ENCODE results near the gene RPS15.
A peak's percentile ranks its signal among the peaks of the same experiment; 100 is the strongest.

Gene RPS15

DNA sequence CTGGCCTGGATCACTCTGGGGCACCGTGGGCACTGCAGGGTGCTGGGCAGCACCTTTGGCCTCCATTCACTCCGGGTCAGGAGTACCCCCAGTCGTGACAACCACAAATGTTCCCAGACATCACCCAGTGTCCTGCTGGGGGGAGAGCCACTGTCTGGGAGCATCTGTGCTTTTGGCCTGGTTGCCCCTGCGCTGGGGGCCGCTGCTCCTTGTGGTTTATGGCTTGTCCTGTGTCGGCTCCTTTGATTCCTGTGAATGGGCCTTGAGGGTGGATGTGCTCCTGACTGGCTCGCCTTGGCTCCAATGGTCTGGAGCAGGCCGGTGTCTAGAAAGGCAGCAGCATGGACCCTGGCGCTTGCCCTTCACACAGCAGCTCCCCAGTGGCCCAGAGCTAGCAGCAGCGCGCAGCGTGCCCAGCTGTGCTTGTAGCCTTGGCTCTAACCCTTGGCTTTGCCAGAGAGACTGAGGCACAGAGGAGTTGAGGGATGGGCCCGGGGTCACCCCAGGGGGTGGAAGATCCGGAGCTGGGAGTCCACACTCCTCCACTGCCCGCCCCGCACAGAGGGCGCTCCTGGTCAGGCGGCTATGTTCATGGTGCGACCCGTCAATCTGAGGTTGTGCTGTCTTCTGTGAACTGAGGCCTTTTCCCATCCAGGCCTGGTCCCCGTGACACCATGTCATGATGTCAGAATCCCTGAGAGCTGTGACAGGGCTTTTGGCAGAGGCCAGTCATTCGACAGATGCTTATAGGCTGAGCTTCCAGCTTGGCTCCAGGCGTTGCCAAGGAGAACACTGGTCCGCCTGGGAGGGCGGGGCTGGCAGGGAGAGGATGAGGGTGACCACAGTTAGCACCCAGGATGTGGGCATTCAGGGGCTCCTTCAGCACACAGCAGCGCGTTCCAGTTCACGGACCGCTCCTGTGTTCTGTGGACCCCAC lies 26.7 kb upstream of the RPS15 start:
- Histone ChIP-seq H3K36me3 (ENCODE audit: control insufficient read depth, insufficient read depth, low read length) (peaks cover 9% of the 10 kb centered on the region), H3K4me3 (ENCODE audit: insufficient read depth, low read depth, low read length, poor library complexity, severe bottlenecking) (peak overlapping the region; percentile 20), H3K27me3 (replicated peaks; ENCODE audit: control insufficient read depth, insufficient read depth, low read length, poor library complexity, severe bottlenecking) (no peaks in the 10 kb centered on the region), H3K9me3 (ENCODE audit: control insufficient read depth, low read length) (no peaks in the 10 kb centered on the region), H3K27ac (ENCODE audit: insufficient read depth, low read length, poor library complexity, severe bottlenecking) (peak overlapping the region; percentile 41), H3K4me1 (ENCODE audit: control insufficient read depth, insufficient read depth, low read length, poor library complexity, severe bottlenecking) (peaks cover 62% of the 10 kb centered on the region)
- DNase-seq = peak in 2 of 3 donors; percentile 15 to 21

- Histone ChIP-seq H3K4me3 (ENCODE audit: insufficient read depth, low read depth, low read length, poor library complexity, severe bottlenecking) (no peak overlapping the region), H3K36me3 (ENCODE audit: control insufficient read depth, insufficient read depth, low read length) (peaks cover 15% of the 10 kb centered on the region)
Observed at GRCh38 chr19:1412323-1412923, 25.8 kb upstream of the RPS15 start.

GRCh38 chr19:1412995-1413800 lies 25.0 kb upstream of the RPS15 start:
- Histone ChIP-seq H3K4me1 (ENCODE audit: control insufficient read depth, insufficient read depth, low read length, poor library complexity, severe bottlenecking) (peaks cover 64% of the 10 kb centered on the region), H3K4me3 (ENCODE audit: insufficient read depth, low read depth, low read length, poor library complexity, severe bottlenecking) (no peak overlapping the region), H3K27ac (ENCODE audit: insufficient read depth, low read length, poor library complexity, severe bottlenecking) (no peak overlapping the region), H3K9me3 (ENCODE audit: control insufficient read depth, low read length) (no peaks in the 10 kb centered on the region), H3K36me3 (ENCODE audit: control insufficient read depth, insufficient read depth, low read length) (peaks cover 22% of the 10 kb centered on the region), H3K27me3 (replicated peaks; ENCODE audit: control insufficient read depth, insufficient read depth, low read length, poor library complexity, severe bottlenecking) (no peaks in the 10 kb centered on the region)
- no peak for DNase-seq

More at GRCh38 chr19:1412323-1412923, 25.8 kb upstream of the RPS15 start:
- no peak for DNase-seq
- Histone ChIP-seq H3K27ac (ENCODE audit: insufficient read depth, low read length, poor library complexity, severe bottlenecking) (peak overlapping the region; percentile 17), H3K9me3 (ENCODE audit: control insufficient read depth, low read length) (no peaks in the 10 kb centered on the region), H3K4me1 (ENCODE audit: control insufficient read depth, insufficient read depth, low read length, poor library complexity, severe bottlenecking) (peaks cover 64% of the 10 kb centered on the region), H3K27me3 (replicated peaks; ENCODE audit: control insufficient read depth, insufficient read depth, low read length, poor library complexity, severe bottlenecking) (no peaks in the 10 kb centered on the region)

DNA sequence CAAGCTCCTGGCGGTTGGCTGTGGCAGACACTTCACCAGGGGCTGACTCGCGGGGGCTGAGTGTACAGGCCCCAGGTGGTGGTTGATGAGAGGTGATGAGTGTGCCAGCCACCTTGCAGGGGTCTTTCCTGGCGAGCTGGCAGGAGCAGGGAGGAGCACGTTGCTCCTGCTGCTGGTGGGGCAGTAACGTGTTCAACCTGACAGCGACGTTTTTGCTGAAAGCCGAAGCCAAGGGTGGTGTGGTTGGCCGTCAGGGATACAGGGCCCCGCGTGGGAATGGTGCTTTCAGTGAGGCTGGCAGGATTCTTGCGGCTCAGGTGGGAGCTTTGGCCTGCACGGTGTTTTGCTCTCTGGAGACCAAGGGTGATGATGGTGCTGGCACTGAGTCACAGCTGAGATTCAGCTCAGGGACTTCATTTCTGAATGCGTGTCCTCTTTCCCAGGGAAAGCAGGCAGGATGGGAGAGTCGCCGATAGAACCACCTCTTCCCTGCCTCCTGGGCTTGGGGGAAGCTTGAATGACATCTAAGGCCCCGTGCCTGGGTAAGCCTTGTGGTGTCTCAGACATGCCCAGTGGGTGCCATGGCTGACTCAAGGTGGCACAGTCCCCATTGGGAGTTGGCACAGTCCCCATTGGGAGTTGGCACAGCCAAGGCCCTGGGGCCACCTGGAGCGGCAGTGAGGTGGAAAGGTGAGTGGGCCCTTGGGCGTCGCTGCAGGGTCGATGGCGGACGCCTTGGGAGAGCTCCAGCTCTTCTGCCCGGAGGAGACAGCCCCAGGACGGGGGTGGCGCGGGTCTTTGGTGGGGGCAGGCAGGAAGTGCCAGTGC lies 22.0 kb upstream of the RPS15 start:
- Histone ChIP-seq H3K9me3 (ENCODE audit: control insufficient read depth, low read length) (no peaks in the 10 kb centered on the region), H3K4me3 (ENCODE audit: insufficient read depth, low read depth, low read length, poor library complexity, severe bottlenecking) (no peak overlapping the region), H3K27me3 (replicated peaks; ENCODE audit: control insufficient read depth, insufficient read depth, low read length, poor library complexity, severe bottlenecking) (no peaks in the 10 kb centered on the region), H3K36me3 (ENCODE audit: control insufficient read depth, insufficient read depth, low read length) (peaks cover 47% of the 10 kb centered on the region), H3K27ac (ENCODE audit: insufficient read depth, low read length, poor library complexity, severe bottlenecking) (no peak overlapping the region), H3K4me1 (ENCODE audit: control insufficient read depth, insufficient read depth, low read length, poor library complexity, severe bottlenecking) (peaks cover 36% of the 10 kb centered on the region)
- no peak for DNase-seq

- Histone ChIP-seq H3K4me1 (ENCODE audit: control insufficient read depth, insufficient read depth, low read length, poor library complexity, severe bottlenecking) (peaks cover 27% of the 10 kb centered on the region), H3K27me3 (replicated peaks; ENCODE audit: control insufficient read depth, insufficient read depth, low read length, poor library complexity, severe bottlenecking) (no peaks in the 10 kb centered on the region), H3K9me3 (ENCODE audit: control insufficient read depth, low read length) (no peaks in the 10 kb centered on the region), H3K27ac (ENCODE audit: insufficient read depth, low read length, poor library complexity, severe bottlenecking) (no peak overlapping the region), H3K36me3 (ENCODE audit: control insufficient read depth, insufficient read depth, low read length) (peaks cover 56% of the 10 kb centered on the region), H3K4me3 (ENCODE audit: insufficient read depth, low read depth, low read length, poor library complexity, severe bottlenecking) (no peak overlapping the region)
- DNase-seq = no peak
Observed at GRCh38 chr19:1417145-1417544, 21.1 kb upstream of the RPS15 start.

GRCh38 chr19:1417681-1418495 lies 20.3 kb upstream of the RPS15 start:
- Histone ChIP-seq H3K36me3 (ENCODE audit: control insufficient read depth, insufficient read depth, low read length) (peaks cover 63% of the 10 kb centered on the region), H3K27me3 (replicated peaks; ENCODE audit: control insufficient read depth, insufficient read depth, low read length, poor library complexity, severe bottlenecking) (no peaks in the 10 kb centered on the region), H3K4me3 (ENCODE audit: insufficient read depth, low read depth, low read length, poor library complexity, severe bottlenecking) (no peak overlapping the region), H3K9me3 (ENCODE audit: control insufficient read depth, low read length) (no peaks in the 10 kb centered on the region), H3K27ac (ENCODE audit: insufficient read depth, low read length, poor library complexity, severe bottlenecking) (no peak overlapping the region), H3K4me1 (ENCODE audit: control insufficient read depth, insufficient read depth, low read length, poor library complexity, severe bottlenecking) (peaks cover 22% of the 10 kb centered on the region)
- DNase-seq = no peak

GRCh38 chr19:1418496-1418775 lies 19.8 kb upstream of the RPS15 start:
- Histone ChIP-seq H3K4me1 (ENCODE audit: control insufficient read depth, insufficient read depth, low read length, poor library complexity, severe bottlenecking) (peaks cover 22% of the 10 kb centered on the region), H3K4me3 (ENCODE audit: insufficient read depth, low read depth, low read length, poor library complexity, severe bottlenecking) (no peak overlapping the region), H3K36me3 (ENCODE audit: control insufficient read depth, insufficient read depth, low read length) (peaks cover 66% of the 10 kb centered on the region), H3K27me3 (replicated peaks; ENCODE audit: control insufficient read depth, insufficient read depth, low read length, poor library complexity, severe bottlenecking) (no peaks in the 10 kb centered on the region), H3K27ac (ENCODE audit: insufficient read depth, low read length, poor library complexity, severe bottlenecking) (no peak overlapping the region), H3K9me3 (ENCODE audit: control insufficient read depth, low read length) (no peaks in the 10 kb centered on the region)
- DNase-seq = no peak

- H3K36me3 ChIP-seq (ENCODE audit: control insufficient read depth, insufficient read depth, low read length) = peaks cover 66% of the 10 kb centered on the region
- no peaks in the 10 kb centered on the region for H3K9me3 ChIP-seq (ENCODE audit: control insufficient read depth, low read length)
- peaks cover 22% of the 10 kb centered on the region for H3K4me1 ChIP-seq (ENCODE audit: control insufficient read depth, insufficient read depth, low read length, poor library complexity, severe bottlenecking)
- DNase-seq = no peak
- no peak overlapping the region for H3K4me3 ChIP-seq (ENCODE audit: insufficient read depth, low read depth, low read length, poor library complexity, severe bottlenecking)
- H3K27me3 ChIP-seq (replicated peaks; ENCODE audit: control insufficient read depth, insufficient read depth, low read length, poor library complexity, severe bottlenecking) = no peaks in the 10 kb centered on the region
- H3K27ac ChIP-seq (ENCODE audit: insufficient read depth, low read length, poor library complexity, severe bottlenecking) = no peak overlapping the region
Observed at GRCh38 chr19:1418951-1419738, 19.1 kb upstream of the RPS15 start.
